Activated T-helper 17 cell treated with anti-CD3 and anti-CD28 coated beads, Interleukin-2, amount 50 U/mL, for 72 hours (primary cell): Measurements from ENCODE around the gene CCIN. TPM values are rescaled to one million over a fixed set of nuclear protein-coding genes. Genes with fewer than 3 reads are reported as not detected.
"Not testable (repeated sequence)": the region's sequence is repeated elsewhere in the genome, so short reads cannot be mapped to it uniquely, and the experiment has no call there.

Experiments used
- ATAC-seq: fragments of 150-1000 bp; cut with Tn5 transposase; replicated peaks from 2 replicates; pipeline ENCODE4 v1.10.0; 2021; ENCODE audit warnings: mild to moderate bottlenecking, moderate library complexity
- H3K27ac Mint-ChIP-seq: one replicate; pipeline ENCODE4 v1.8.0; 2022; ENCODE audit warnings: mixed read lengths
- H3K27me3 Mint-ChIP-seq: one replicate; pipeline ENCODE4 v1.8.0; 2022; ENCODE audit warnings: mixed read lengths
- H3K36me3 Mint-ChIP-seq: one replicate; pipeline ENCODE4 v1.8.0; 2022; ENCODE audit warnings: low read depth, mild to moderate bottlenecking, mixed read lengths
- H3K4me1 Mint-ChIP-seq: one replicate; pipeline ENCODE4 v1.8.0; 2022; ENCODE audit warnings: mixed read lengths
- H3K4me3 Mint-ChIP-seq: one replicate; pipeline ENCODE4 v1.8.0; 2022; ENCODE audit warnings: mild to moderate bottlenecking, mixed read lengths
- H3K9me3 Mint-ChIP-seq: one replicate; pipeline ENCODE4 v1.8.0; 2022; ENCODE audit warnings: mixed read lengths
- total RNA-seq, 2 donors: library from RNA; stranded (reverse); gene quantifications; one replicate each; pipeline ENCODE4 v1.2.3, GENCODE V29; 2022

The CCIN gene
- total RNA-seq, 2 donors from 2014 or later: not detected

DNA sequence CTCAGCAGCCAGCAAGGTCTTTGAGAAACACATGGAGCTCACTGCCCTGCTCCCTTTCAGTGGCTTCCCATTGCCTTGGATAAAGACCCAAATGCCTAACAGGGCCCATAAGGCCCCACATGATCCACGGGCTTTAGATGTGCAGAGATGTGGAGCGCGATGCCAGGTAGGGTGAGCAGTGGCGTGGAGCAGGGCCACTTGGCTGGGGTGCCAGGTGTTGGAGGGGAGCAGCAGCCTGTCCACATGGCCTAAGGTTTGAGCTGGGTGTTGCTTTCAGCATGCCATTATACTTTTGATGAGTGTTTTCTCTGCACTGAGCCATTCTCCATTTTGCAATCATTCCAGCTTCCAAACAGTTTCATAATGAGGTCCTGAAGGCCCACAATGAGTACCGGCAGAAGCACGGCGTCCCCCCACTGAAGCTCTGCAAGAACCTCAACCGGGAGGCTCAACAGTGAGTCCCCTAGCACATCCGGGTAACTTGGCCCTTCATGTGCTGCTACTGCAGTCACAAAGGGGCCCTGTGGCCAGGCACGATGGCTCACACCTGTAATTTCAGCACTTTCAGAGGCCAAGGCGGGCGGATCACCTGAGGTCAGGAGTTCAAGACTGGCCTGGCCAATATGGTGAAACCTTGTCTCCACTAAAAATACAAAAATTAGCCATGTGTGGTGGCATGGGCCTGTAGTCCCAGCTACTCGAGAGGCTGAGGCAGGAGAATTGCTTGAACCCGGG is 21.6 kb upstream of the CCIN start:
- H3K27me3 Mint-ChIP-seq: no peaks in the 10 kb centered on the region
- H3K36me3 Mint-ChIP-seq: peaks cover 21% of the 10 kb centered on the region
- peak overlapping the region; percentile 12 for H3K27ac Mint-ChIP-seq
- H3K4me3 Mint-ChIP-seq: peak overlapping the region; percentile 30
- ATAC-seq: no peak
- H3K9me3 Mint-ChIP-seq: peaks cover 3% of the 10 kb centered on the region
- H3K4me1 Mint-ChIP-seq: peaks cover 65% of the 10 kb centered on the region

DNA sequence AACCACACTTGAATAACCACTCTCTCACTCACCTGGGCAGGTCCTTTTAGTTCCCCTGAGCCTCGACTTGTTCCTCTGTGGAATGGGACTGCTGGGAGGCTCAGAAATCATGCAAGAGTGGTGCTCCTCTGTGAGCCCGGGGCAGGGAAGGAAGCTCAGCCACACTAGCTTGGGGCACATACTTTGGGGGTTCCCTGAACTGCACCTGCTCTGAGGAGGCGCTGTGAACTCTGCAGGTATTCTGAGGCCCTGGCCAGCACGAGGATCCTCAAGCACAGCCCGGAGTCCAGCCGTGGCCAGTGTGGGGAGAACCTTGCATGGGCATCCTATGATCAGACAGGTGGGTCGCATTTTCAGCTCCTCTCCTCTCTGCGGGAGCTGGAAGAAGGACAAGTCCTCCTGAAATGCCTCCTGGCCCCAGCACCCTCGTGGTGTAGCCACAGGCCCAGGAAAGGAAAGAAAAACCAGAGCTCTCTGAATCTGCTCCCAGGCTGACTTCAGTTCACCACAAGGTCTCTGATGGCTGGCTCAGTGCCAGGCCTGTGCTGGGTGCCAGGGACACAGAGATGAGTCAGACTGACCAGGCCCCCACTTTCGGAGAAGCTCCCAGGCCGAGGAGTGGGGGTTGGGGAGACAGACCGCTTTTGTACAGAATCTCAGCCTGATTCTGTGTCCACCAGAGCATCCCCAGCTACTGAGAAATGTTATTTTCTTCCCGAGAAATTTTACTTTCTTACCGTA is 20.7 kb upstream of the CCIN start:
- H3K4me3 Mint-ChIP-seq: peak overlapping the region; percentile 51
- H3K27me3 Mint-ChIP-seq: no peaks in the 10 kb centered on the region
- peaks cover 21% of the 10 kb centered on the region for H3K36me3 Mint-ChIP-seq
- H3K4me1 Mint-ChIP-seq: peaks cover 62% of the 10 kb centered on the region
- H3K9me3 Mint-ChIP-seq: peaks cover 3% of the 10 kb centered on the region
- H3K27ac Mint-ChIP-seq: no peak overlapping the region
- ATAC-seq: peak; percentile 68

- Mint-ChIP-seq H3K27me3 (no peaks in the 10 kb centered on the region), H3K36me3 (peaks cover 23% of the 10 kb centered on the region), H3K4me1 (peaks cover 59% of the 10 kb centered on the region), H3K27ac (no peak overlapping the region), H3K4me3 (peak overlapping the region; percentile 51), H3K9me3 (peaks cover 3% of the 10 kb centered on the region)
- no peak for ATAC-seq
Measured at GRCh38 chr9:36149197-36149596, 20.0 kb upstream of the CCIN start.

DNA sequence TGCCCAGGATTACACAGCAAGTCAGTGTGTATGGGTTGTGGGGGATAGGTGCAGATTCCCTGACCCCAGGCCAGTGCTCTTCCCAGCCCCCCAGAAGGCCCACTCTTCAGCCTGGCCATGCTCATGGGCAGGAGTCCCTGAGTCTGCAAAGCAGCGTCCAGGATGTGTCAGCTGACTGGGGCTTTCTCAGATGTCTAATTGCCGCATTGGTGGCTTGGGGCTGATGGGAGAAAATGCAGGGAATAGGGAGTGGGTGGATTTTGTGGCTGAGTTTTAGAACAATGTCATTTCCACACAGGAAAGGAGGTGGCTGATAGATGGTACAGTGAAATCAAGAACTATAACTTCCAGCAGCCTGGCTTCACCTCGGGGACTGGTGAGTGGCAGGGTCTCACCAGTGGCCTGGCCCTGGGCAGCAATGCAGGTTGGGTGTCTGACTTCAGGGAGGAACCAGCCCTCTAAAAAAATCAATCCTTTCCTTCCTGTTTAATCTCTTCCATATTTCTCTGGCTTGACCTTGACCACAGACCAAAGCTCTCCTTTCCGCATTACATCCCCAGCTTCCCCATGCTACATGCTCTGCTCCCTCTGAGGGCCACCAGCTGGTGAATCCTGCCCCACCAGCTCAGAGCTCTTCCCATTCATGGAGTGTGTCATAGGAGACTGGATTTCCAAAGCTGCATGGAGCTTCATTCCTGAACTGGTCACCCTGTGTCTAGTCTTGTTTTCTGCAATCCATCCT is 18.4 kb upstream of the CCIN start:
- Mint-ChIP-seq H3K4me3 (peak overlapping the region; percentile 84), H3K9me3 (no peaks in the 10 kb centered on the region), H3K27me3 (no peaks in the 10 kb centered on the region), H3K4me1 (peaks cover 47% of the 10 kb centered on the region), H3K36me3 (peaks cover 30% of the 10 kb centered on the region), H3K27ac (peak overlapping the region; percentile 92)
- no peak for ATAC-seq

DNA sequence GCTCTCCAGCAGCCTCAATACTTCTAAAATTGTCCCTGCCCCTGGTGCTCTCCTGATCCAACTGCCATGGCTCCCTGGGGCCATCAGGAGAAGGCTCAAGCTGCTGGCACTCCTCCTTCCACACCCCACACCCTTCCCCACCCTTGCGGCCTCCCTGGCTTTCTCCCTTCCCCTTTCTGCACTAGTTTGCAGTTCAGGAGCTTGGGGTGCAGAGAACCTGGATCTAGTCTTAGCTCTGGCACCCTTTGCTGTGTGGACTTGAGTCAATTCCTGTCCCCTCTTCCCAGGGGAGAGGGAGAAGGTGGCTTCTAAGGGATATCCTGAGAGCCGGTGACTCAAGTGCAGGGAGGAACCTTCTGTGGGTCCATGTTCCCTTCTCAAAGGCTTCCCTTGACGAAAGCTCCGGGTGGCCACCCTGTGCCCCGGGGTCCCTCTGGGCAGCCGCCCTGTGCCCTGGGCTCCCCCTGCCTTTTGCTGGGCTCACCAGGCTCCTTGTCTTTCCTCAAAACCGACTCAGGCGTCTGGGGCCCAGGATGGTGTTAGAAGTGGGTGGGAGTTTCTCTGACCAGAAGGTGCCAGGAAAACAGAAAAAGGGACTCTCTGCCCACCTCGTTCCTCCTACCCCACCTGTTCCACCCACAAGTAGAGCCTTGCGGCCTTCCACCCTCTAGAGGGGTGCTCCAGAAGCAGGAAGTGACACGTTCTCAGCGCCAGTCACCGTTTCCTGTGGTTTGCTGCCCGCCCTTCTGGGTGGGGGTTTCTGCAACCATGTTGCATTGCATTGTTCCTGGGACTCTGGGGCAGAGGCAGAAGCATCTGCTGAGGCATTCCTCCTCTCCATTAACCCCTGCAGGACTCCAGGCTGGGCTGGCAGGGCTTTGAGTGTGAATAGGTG is 17.6 kb upstream of the CCIN start:
- ATAC-seq: peak; percentile 88
- no peaks in the 10 kb centered on the region for H3K27me3 Mint-ChIP-seq

GRCh38 chr9:36152741-36153438 is 16.3 kb upstream of the CCIN start:
- peaks cover 22% of the 10 kb centered on the region for H3K36me3 Mint-ChIP-seq
- H3K9me3 Mint-ChIP-seq: no peaks in the 10 kb centered on the region
- H3K4me3 Mint-ChIP-seq: peak overlapping the region; percentile 34
- H3K27me3 Mint-ChIP-seq: no peaks in the 10 kb centered on the region
- H3K27ac Mint-ChIP-seq: peak overlapping the region; percentile 68
- ATAC-seq: no peak
- peaks cover 32% of the 10 kb centered on the region for H3K4me1 Mint-ChIP-seq

More for the DNA sequence above, 17.6 kb upstream of the CCIN start:
- Mint-ChIP-seq H3K4me3 (peak overlapping the region; percentile 84), H3K36me3 (peaks cover 28% of the 10 kb centered on the region), H3K27ac (peak overlapping the region; percentile 92), H3K9me3 (no peaks in the 10 kb centered on the region), H3K4me1 (peaks cover 42% of the 10 kb centered on the region)

- peaks cover 22% of the 10 kb centered on the region for H3K36me3 Mint-ChIP-seq
- H3K9me3 Mint-ChIP-seq: no peaks in the 10 kb centered on the region
- H3K27ac Mint-ChIP-seq: peak overlapping the region; percentile 68
- ATAC-seq: no peak
- H3K4me1 Mint-ChIP-seq: peaks cover 37% of the 10 kb centered on the region
- H3K27me3 Mint-ChIP-seq: no peaks in the 10 kb centered on the region
- H3K4me3 Mint-ChIP-seq: peak overlapping the region; percentile 34
Measured at GRCh38 chr9:36153746-36154145, 15.4 kb upstream of the CCIN start.

- Mint-ChIP-seq H3K4me1 (peaks cover 37% of the 10 kb centered on the region), H3K36me3 (peaks cover 22% of the 10 kb centered on the region), H3K27me3 (no peaks in the 10 kb centered on the region)
Measured at GRCh38 chr9:36154331-36154952, 14.7 kb upstream of the CCIN start.

DNA sequence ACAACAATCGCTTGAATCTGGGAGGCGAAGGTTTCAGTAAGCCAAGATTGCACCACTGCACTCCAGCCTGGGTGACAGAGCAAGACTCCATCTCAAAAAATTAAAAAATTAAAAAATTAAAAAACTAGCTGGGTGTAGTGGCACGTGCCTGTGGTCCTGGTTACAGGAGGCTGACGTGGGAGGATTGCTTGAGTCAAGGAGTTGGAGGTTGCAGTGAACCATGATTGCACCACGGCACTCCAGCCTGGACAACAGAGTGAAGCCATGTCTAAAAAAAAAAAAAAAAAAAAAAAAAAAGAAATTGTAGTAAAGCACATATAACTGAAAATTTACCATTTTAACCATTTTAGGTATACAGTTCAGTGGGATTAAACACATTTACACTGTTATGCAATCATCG is 13.1 kb upstream of the CCIN start:
- no peak for ATAC-seq
- H3K9me3 Mint-ChIP-seq: no peaks in the 10 kb centered on the region
- peaks cover 30% of the 10 kb centered on the region for H3K4me1 Mint-ChIP-seq
- H3K36me3 Mint-ChIP-seq: peaks cover 22% of the 10 kb centered on the region
- H3K27me3 Mint-ChIP-seq: no peaks in the 10 kb centered on the region
- H3K27ac Mint-ChIP-seq: no peak overlapping the region
- no peak overlapping the region for H3K4me3 Mint-ChIP-seq

More at GRCh38 chr9:36154331-36154952, 14.7 kb upstream of the CCIN start:
- ATAC-seq: no peak
- peak overlapping the region; percentile 33 for H3K27ac Mint-ChIP-seq
- H3K9me3 Mint-ChIP-seq: no peaks in the 10 kb centered on the region
- peak overlapping the region; percentile 22 for H3K4me3 Mint-ChIP-seq

DNA sequence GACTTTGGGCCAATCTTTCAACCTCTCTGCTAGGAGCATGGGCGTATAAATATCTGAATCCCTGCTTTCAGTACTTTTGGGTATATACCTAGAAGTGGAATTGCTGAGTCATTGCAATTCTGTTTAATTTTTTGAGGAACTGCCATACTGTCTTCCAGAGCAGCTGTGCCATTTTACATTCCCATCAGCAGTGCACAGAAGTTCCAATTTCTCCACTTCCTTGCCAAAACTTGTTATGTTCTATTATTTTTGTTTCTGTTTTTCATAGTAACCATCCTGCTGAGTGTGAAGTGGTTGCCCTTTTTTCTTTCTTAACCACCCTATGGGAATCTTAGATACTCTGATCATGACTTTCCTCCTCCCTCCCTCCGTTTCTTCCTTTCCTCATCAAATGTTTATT is 11.1 kb upstream of the CCIN start:
- H3K4me3 Mint-ChIP-seq: no peak overlapping the region
- peaks cover 15% of the 10 kb centered on the region for H3K36me3 Mint-ChIP-seq
- H3K4me1 Mint-ChIP-seq: peaks cover 23% of the 10 kb centered on the region
- no peaks in the 10 kb centered on the region for H3K9me3 Mint-ChIP-seq
- H3K27me3 Mint-ChIP-seq: no peaks in the 10 kb centered on the region
- ATAC-seq: no peak
- no peak overlapping the region for H3K27ac Mint-ChIP-seq

DNA sequence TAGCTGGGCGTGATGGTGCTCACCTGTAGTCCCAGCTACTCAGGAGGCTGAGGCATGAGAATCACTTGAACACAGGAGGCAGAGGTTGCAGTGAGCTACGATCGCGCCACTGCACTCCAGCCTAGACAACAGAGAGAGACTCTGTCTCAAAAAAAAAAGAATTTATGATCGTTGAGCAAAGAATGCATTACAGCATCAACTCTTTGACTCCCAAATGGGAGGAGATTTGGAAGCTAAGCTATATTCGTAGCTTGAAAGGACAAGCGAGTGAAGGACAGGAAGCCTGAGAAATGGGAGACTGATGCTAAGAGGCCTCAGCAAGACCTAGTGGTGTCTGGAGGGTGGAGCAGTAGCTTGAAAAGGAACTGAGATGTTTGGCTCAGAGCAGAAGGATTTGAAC is 10.3 kb upstream of the CCIN start:
- H3K27me3 Mint-ChIP-seq: no peaks in the 10 kb centered on the region
- H3K9me3 Mint-ChIP-seq: no peaks in the 10 kb centered on the region
- H3K4me1 Mint-ChIP-seq: peaks cover 18% of the 10 kb centered on the region
- H3K27ac Mint-ChIP-seq: peak overlapping the region; percentile 44
- ATAC-seq: no peak
- H3K36me3 Mint-ChIP-seq: peaks cover 15% of the 10 kb centered on the region
- H3K4me3 Mint-ChIP-seq: no peak overlapping the region

DNA sequence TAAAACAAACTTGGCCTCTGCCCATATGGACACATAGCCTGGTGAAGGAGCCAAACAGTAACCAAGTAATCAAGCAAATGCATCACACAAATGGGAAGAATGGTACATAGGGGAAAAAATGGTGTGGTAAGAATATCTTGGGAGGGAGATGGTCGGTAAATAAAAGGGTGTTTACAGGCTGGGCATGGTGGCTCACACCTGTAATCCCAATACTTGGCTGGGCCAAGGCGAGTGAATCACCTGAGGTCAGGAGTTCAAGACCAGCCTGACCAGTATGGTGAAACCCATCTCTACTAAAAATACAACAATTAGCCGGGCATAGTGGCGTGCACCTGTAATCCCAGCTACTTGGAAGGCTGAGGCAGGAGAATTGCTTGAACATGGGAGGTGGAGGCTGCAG is 9.7 kb upstream of the CCIN start:
- H3K27me3 Mint-ChIP-seq: not testable (repeated sequence)
- peaks cover 12% of the 10 kb centered on the region for H3K4me1 Mint-ChIP-seq

GRCh38 chr9:36160126-36160525 is 9.1 kb upstream of the CCIN start:
- not testable (repeated sequence) for ATAC-seq, H3K4me3 Mint-ChIP-seq, H3K9me3 Mint-ChIP-seq, H3K27me3 Mint-ChIP-seq, H3K36me3 Mint-ChIP-seq
- H3K4me1 Mint-ChIP-seq: peaks cover 12% of the 10 kb centered on the region
- H3K27ac Mint-ChIP-seq: peak overlapping the region; percentile 0

More for the DNA sequence above, 9.7 kb upstream of the CCIN start:
- ATAC-seq, H3K9me3 Mint-ChIP-seq, H3K36me3 Mint-ChIP-seq, H3K4me3 Mint-ChIP-seq: not testable (repeated sequence)
- peak overlapping the region; percentile 44 for H3K27ac Mint-ChIP-seq
